Uterus (tissue), 4 donors: Measurements from ENCODE around the gene IL21. TPM values are rescaled to one million over a fixed set of nuclear protein-coding genes. Genes with fewer than 3 reads are reported as not detected.
A peak's percentile ranks its signal among the peaks of the same experiment; 100 is the strongest.

Source experiments
- DNase-seq, 2 donors: peaks; one replicate each; pipeline ENCODE4 v3.0.0-alpha.2; 2019 to 2020
- H3K27ac ChIP-seq, 2 donors: fragments of 200-600 bp; sonication (generic); 1 replicate in 1 of 2; 2 replicates in 1 of 2; pipeline ENCODE4 v1.5.1; 2016 to 2018
- H3K27me3 ChIP-seq, 2 donors: fragments of 200-600 bp; sonication (generic); one replicate each; pipeline ENCODE4 v1.5.1; 2018 to 2019; ENCODE audit warnings: control low read depth in 1 of 2
- H3K36me3 ChIP-seq, 2 donors: fragments of 200-600 bp; sonication (generic); one replicate each; pipeline ENCODE4 v1.5.1; 2019; ENCODE audit warnings: control low read depth in 1 of 2
- H3K4me1 ChIP-seq, 2 donors: fragments of 200-600 bp; sonication (generic); one replicate each; pipeline ENCODE4 v1.5.1; 2018 to 2019; ENCODE audit warnings: control low read depth in 1 of 2
- H3K4me3 ChIP-seq, 2 donors: fragments of 200-600 bp; sonication (generic); 1 replicate in 1 of 2; 2 replicates in 1 of 2; pipeline ENCODE4 v1.5.1; 2018 to 2019; ENCODE audit warnings: mild to moderate bottlenecking in 1 of 2
- H3K9me3 ChIP-seq, 2 donors: fragments of 200-600 bp; sonication (generic); one replicate each; pipeline ENCODE4 v1.5.1; 2019; ENCODE audit warnings: control low read depth in 1 of 2
- CTCF ChIP-seq, 4 experiments: fragments of 200-600 bp in 2 of 4; fragments of 450-650 bp in 2 of 4; sonication (generic) in 2 of 4; IDR thresholded peaks; one replicate each; pipeline ENCODE4 v1.5.1; 2016 to 2019; ENCODE audit warnings: antibody characterized with exemption in 4 of 4, mild to moderate bottlenecking in 2 of 4, moderate library complexity in 1 of 4
- POLR2A ChIP-seq, 2 donors: fragments of 450-650 bp; IDR thresholded peaks; one replicate each; pipeline ENCODE4 v1.6.1; 2016; ENCODE audit warnings: antibody characterized with exemption in 2 of 2, mild to moderate bottlenecking in 1 of 2, moderate library complexity in 1 of 2
- intact Hi-C: fragments of 100-400 bp; cut with DNase I; formaldehyde crosslinking; loops from one replicate; pipeline ENCODE4 v1.15.1; 2023; ENCODE audit warnings: low total_unique reads
- total RNA-seq, 4 donors: library from RNA; depleted of rRNA in 3 of 4; stranded (reverse); fragments of >200 nt in 3 of 4; gene quantifications; one replicate each; pipeline versions ENCODE4 v1.1.0 to v1.2.4, GENCODE V29; 2014 to 2023
- donor health status: DM: yes; HTN: yes; CAD: no.

IL21 gene
- not detected for total RNA-seq

GRCh38 chr4:122621016-122621507 lies at the start of gene IL21:
Gene IL21, minus strand, starts transcription at chr4:122621066. Its CDS starts 55 bp downstream, at chr4:122621011.
- Histone ChIP-seq H3K9me3 (no peaks in the 10 kb centered on the region), H3K27me3 (no peaks in the 10 kb centered on the region), H3K36me3 (no peaks in the 10 kb centered on the region), H3K27ac (no peak within 1 kb of the TSS), H3K4me1 (no peaks in the 10 kb centered on the region), H3K4me3 (no peak within 1 kb of the TSS)
- TF ChIP-seq POLR2A (IDR thresholded peaks at IDR 0.05), result no peak
- no peak for TF ChIP-seq CTCF (IDR thresholded peaks at IDR 0.05)
- no peak for DNase-seq
- intact Hi-C loops, result no loop called here

DNA sequence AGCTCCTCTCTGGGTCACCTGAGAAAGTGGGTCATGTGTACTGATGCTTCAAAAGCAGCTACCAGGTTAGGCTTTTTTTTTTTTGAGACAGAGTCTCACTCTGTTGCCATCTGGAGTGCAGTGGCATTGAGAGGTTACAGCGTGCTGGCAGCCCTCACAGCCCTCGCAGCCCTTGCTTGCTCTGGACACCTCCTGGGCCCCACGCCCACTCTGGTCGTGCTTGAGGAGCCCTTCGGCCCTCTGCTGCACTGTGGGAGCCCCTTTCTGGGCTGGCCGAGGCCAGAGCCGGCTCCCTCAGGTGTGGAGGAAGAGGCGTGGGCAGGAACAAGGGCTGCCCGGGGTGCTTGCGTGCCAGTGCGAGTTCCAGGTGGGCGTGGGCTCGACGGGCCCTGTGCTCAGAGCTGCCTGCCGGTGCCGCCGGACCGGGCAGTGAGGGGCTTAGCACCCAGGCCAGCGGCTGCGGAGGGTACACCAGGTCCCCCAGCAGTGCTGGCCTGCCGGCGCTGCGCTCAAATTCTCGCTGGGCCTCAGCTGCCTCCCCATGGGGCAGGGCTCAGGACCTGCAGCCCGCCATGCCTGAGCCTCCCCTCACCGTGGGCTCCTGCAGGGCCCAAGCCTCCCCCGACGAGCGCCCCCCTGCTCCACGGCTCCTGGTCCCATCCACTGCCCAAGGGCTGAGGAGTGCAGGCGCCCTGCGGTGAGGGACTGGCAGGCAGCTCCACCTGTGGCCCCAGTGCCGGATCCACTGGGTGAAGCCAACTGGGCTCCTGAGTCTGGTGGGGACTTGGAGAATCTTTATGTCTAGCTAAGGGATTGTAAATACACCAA lies 49.3 kb upstream of the IL21 start:
- H3K4me3 ChIP-seq, result no peak overlapping the region
- no peak for DNase-seq
- H3K4me1 ChIP-seq, result peaks cover 7 to 13% of the 10 kb centered on the region in 2 donors
- H3K9me3 ChIP-seq, result no peaks in the 10 kb centered on the region
- H3K27ac ChIP-seq, result no peak overlapping the region
- no peak for TF ChIP-seq CTCF (IDR thresholded peaks at IDR 0.05)
- TF ChIP-seq POLR2A (IDR thresholded peaks at IDR 0.05), result no peak
- H3K36me3 ChIP-seq, result no peaks in the 10 kb centered on the region
- intact Hi-C loops, result no loop called here
- no peaks in the 10 kb centered on the region for H3K27me3 ChIP-seq

- H3K4me3 ChIP-seq, result no peak overlapping the region
Measured at GRCh38 chr4:122668241-122668640, 47.4 kb upstream of the IL21 start.

GRCh38 chr4:122666527-122667245 lies 45.8 kb upstream of the IL21 start:
- intact Hi-C loops, result no loop called here
- H3K27ac ChIP-seq, result peak overlapping the region; percentile 55 to 90
- no peak for DNase-seq
- peaks cover 7 to 13% of the 10 kb centered on the region in 2 donors for H3K4me1 ChIP-seq
- no peaks in the 10 kb centered on the region for H3K9me3 ChIP-seq
- no peaks in the 10 kb centered on the region for H3K27me3 ChIP-seq
- H3K36me3 ChIP-seq, result no peaks in the 10 kb centered on the region
- TF ChIP-seq CTCF (IDR thresholded peaks at IDR 0.05) (no peak), POLR2A (IDR thresholded peaks at IDR 0.05) (no peak)
- H3K4me3 ChIP-seq, result no peak overlapping the region

More at GRCh38 chr4:122668241-122668640, 47.4 kb upstream of the IL21 start:
- intact Hi-C loops, result no loop called here
- H3K27me3 ChIP-seq, result no peaks in the 10 kb centered on the region
- no peak for DNase-seq
- TF ChIP-seq POLR2A (IDR thresholded peaks at IDR 0.05) (no peak), CTCF (IDR thresholded peaks at IDR 0.05) (no peak)
- H3K4me1 ChIP-seq, result peaks cover 7 to 13% of the 10 kb centered on the region in 2 donors
- H3K36me3 ChIP-seq, result no peaks in the 10 kb centered on the region
- no peaks in the 10 kb centered on the region for H3K9me3 ChIP-seq
- peak overlapping the region; percentile 55 to 90 for H3K27ac ChIP-seq
